CD4-positive, alpha-beta T cell (primary cell): ENCODE measurements around the gene KIF14. TPM values are rescaled to one million over a fixed set of nuclear protein-coding genes. Genes with fewer than 3 reads are reported as not detected.

ENCODE experiments used
- ATAC-seq: fragments of 200-7000 bp; cut with Tn5 transposase; one replicate; pipeline ENCODE4 v1.10.0; 2022; ENCODE audit warnings: mild to moderate bottlenecking; ENCODE audit not compliant: poor library complexity
- CTCF ChIA-PET: fragments of 350-600 bp; sonication (Branson Sonifier 250); formaldehyde crosslinking; loops from one replicate; lab custom pipeline; 2021; ENCODE audit warnings: antibody characterized with exemption, inconsistent platforms; lab: Charles Lee
- POLR2A ChIA-PET: fragments of 350-600 bp; sonication (Branson Sonifier 250); formaldehyde crosslinking; loops from one replicate; lab custom pipeline; 2021; ENCODE audit warnings: antibody characterized with exemption, inconsistent platforms; lab: Charles Lee
- DNase-seq, 14 experiments: peaks; one replicate each; pipeline ENCODE4 v3.0.0-alpha.2; 2013 to 2020; ENCODE audit warnings: mixed read lengths in 2 of 14
- H3K27ac ChIP-seq, 2 donors: one replicate each; pipeline versions ENCODE4 v1.5.1 to v1.7.0; 2013; ENCODE audit warnings: low read length in 2 of 2, low read depth in 1 of 2, mild to moderate bottlenecking in 1 of 2
- H3K27me3 ChIP-seq, 2 experiments: 1 replicate in 1 of 2; 2 replicates in 1 of 2; pipeline versions ENCODE4 v1.6.1 to v1.7.0; 2013; ENCODE audit warnings: low read length in 2 of 2, control low read depth in 1 of 2, mild to moderate bottlenecking in 1 of 2, moderate library complexity in 1 of 2; ENCODE audit not compliant: insufficient read depth in 2 of 2, control insufficient read depth in 1 of 2
- H3K36me3 ChIP-seq: one replicate; pipeline ENCODE4 v1.6.1; 2013; ENCODE audit warnings: low read length, control low read depth; ENCODE audit not compliant: insufficient read depth
- H3K4me1 ChIP-seq: one replicate; pipeline ENCODE4 v1.6.1; 2013; ENCODE audit warnings: low read length, control low read depth; ENCODE audit not compliant: insufficient read depth
- H3K4me3 ChIP-seq: one replicate; pipeline ENCODE4 v1.5.1; 2013; ENCODE audit warnings: mild to moderate bottlenecking, low read length, moderate library complexity
- H3K9me3 ChIP-seq, 2 experiments: 1 replicate in 1 of 2; 2 replicates in 1 of 2; pipeline versions ENCODE4 v1.6.1 to v1.7.0; 2013; ENCODE audit warnings: low read length in 2 of 2, mild to moderate bottlenecking in 2 of 2, control low read depth in 1 of 2, moderate library complexity in 1 of 2; ENCODE audit not compliant: control insufficient read depth in 1 of 2, insufficient read depth in 1 of 2
- H3K27ac Mint-ChIP-seq: one replicate; pipeline ENCODE4 v1.8.0; 2020; ENCODE audit warnings: mixed read lengths
- H3K27me3 Mint-ChIP-seq: one replicate; pipeline ENCODE4 v1.8.0; 2021; ENCODE audit warnings: mixed read lengths
- H3K36me3 Mint-ChIP-seq: one replicate; pipeline ENCODE4 v1.8.0; 2021; ENCODE audit warnings: low read depth, mixed read lengths
- H3K4me1 Mint-ChIP-seq: one replicate; pipeline ENCODE4 v1.8.0; 2021; ENCODE audit warnings: low read depth, mixed read lengths
- H3K4me3 Mint-ChIP-seq: one replicate; pipeline ENCODE4 v1.8.0; 2020; ENCODE audit warnings: mild to moderate bottlenecking, mixed read lengths
- H3K9me3 Mint-ChIP-seq: one replicate; pipeline ENCODE4 v1.8.0; 2020; ENCODE audit warnings: mixed read lengths
- intact Hi-C, 2 experiments: fragments of 100-400 bp; cut with DNase I in 1 of 2; cut with micrococcal nuclease in 1 of 2; formaldehyde crosslinking; loops; one replicate each; pipeline versions ENCODE4 v1.15.1 to v1.9.0; 2023 to 2025; cut with DNase I, micrococcal nuclease
- total RNA-seq, 174 experiments: library from RNA in 2 of 174; stranded (reverse) in 2 of 174; gene quantifications; one replicate each; pipeline ENCODE4 v1.2.3 and lab custom pipeline; 2021 to 2026
- TF ChIP-seq, protein P1 (sequence below): fragments of 200-600 bp; IDR thresholded peaks from one replicate; pipeline ENCODE4 v1.8.0; 2022; ENCODE audit warnings: antibody characterized with exemption, mild to moderate bottlenecking

The KIF14 gene
- total RNA-seq, 2 experiments from 2014 or later: 0.11 TPM

DNA sequence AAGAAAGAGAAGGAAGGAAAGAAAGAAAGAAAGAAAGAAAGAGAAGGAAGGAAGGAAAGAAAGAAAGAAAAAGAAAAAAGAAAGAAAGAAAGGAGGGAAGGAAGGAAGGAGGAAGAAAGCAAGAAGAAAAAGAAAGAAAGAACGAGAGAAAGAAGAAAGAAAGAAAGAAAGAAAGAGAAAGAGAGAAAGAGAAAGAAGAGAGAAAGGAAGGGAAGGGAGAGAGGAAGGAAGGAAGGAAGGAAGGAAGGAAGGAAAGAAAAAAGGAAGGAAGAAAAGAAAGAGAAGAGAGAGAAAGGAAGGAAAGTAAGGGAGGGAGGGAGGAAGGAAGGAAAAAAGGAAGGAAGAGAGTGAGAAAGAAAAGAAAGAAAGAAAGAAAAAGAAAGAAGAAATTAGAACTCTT, 115.3 kb downstream of the KIF14 start:
- no peak for ATAC-seq
- H3K27ac ChIP-seq: no peak overlapping the region
- no peak for DNase-seq
- Mint-ChIP-seq H3K4me1 (no peaks in the 10 kb centered on the region), H3K4me3 (no peak overlapping the region), H3K27me3 (peaks cover 3% of the 10 kb centered on the region), H3K36me3 (no peaks in the 10 kb centered on the region), H3K27ac (no peak overlapping the region), H3K9me3 (no peaks in the 10 kb centered on the region)
- no peak overlapping the region for H3K4me3 ChIP-seq
- no peaks in the 10 kb centered on the region for H3K9me3 ChIP-seq
- POLR2A ChIA-PET: no interaction called here
- H3K4me1 ChIP-seq: no peaks in the 10 kb centered on the region
- TF ChIP-seq, protein P1, sequence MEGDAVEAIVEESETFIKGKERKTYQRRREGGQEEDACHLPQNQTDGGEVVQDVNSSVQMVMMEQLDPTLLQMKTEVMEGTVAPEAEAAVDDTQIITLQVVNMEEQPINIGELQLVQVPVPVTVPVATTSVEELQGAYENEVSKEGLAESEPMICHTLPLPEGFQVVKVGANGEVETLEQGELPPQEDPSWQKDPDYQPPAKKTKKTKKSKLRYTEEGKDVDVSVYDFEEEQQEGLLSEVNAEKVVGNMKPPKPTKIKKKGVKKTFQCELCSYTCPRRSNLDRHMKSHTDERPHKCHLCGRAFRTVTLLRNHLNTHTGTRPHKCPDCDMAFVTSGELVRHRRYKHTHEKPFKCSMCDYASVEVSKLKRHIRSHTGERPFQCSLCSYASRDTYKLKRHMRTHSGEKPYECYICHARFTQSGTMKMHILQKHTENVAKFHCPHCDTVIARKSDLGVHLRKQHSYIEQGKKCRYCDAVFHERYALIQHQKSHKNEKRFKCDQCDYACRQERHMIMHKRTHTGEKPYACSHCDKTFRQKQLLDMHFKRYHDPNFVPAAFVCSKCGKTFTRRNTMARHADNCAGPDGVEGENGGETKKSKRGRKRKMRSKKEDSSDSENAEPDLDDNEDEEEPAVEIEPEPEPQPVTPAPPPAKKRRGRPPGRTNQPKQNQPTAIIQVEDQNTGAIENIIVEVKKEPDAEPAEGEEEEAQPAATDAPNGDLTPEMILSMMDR: no peak
- intact Hi-C loops: loop anchor here in 1 of 2 experiments (5.0 kb wide), 1 partner anchor 223 kb away; no protein-coding TSS in a partner anchor
- CTCF ChIA-PET: no interaction called here
- H3K36me3 ChIP-seq: no peaks in the 10 kb centered on the region
- H3K27me3 ChIP-seq: peaks cover 0 to 2% of the 10 kb centered on the region in 2 experiments

Other genes with a start within 250 kb of the KIF14 start
- 10 to 100 TPM; 27.6 to 29.3 TPM for gene ZNF281, start 210.7 kb downstream of the KIF14 start, total RNA-seq
- 10 to 100 TPM; 24.7 to 27.6 TPM for gene DDX59, start 49.2 kb upstream of the KIF14 start, total RNA-seq
- 1 to 10 TPM; 4.4 to 5.7 TPM for gene CAMSAP2, start 118.1 kb upstream of the KIF14 start, total RNA-seq